Endothelial cell of umbilical vein (primary cell): ENCODE results near the gene YWHAE.

Source experiments
- CTCF ChIP-seq, 2 donors: IDR thresholded peaks; 1 replicate in 1 of 2; 2 replicates in 1 of 2; pipeline ENCODE4 v1.5.1; 2011; ENCODE audit warnings: low read length in 2 of 2, mild to moderate bottlenecking in 2 of 2, moderate library complexity in 2 of 2, control low read depth in 1 of 2, inconsistent platforms in 1 of 2, low read depth in 1 of 2; ENCODE audit not compliant: insufficient read depth in 1 of 2; ENCODE audit errors: extremely low read depth in 1 of 2
- EZH2 ChIP-seq: IDR thresholded peaks from 2 replicates; pipeline ENCODE4 v1.6.1; 2012; ENCODE audit warnings: borderline replicate concordance, low read depth, mild to moderate bottlenecking, moderate library complexity, low read length, inconsistent platforms; ENCODE audit not compliant: severe bottlenecking
- FOS ChIP-seq: IDR thresholded peaks from 2 replicates; pipeline ENCODE4 v1.6.1; 2011; ENCODE audit warnings: mild to moderate bottlenecking, low read length, moderate library complexity, borderline replicate concordance; ENCODE audit not compliant: insufficient read depth
- GATA2 ChIP-seq: IDR thresholded peaks from 2 replicates; pipeline ENCODE4 v1.7.0; 2011; ENCODE audit warnings: low read depth, mild to moderate bottlenecking, moderate library complexity, mixed read lengths, low read length; ENCODE audit not compliant: insufficient read length, insufficient read depth
- MAX ChIP-seq: IDR thresholded peaks from 2 replicates; pipeline ENCODE4 v1.6.1; 2011; ENCODE audit not compliant: insufficient read depth, insufficient read length
- MYC ChIP-seq: IDR thresholded peaks from one replicate; pipeline ENCODE4 v1.6.1; 2011; ENCODE audit warnings: mild to moderate bottlenecking, low read depth, low read length
- POLR2A ChIP-seq: IDR thresholded peaks from 2 replicates; pipeline ENCODE4 v1.6.1; 2012; ENCODE audit warnings: low read depth, mild to moderate bottlenecking, control low read depth, low read length
- POLR2AphosphoS5 ChIP-seq: IDR thresholded peaks from 2 replicates; pipeline ENCODE4 v1.6.1; 2012; ENCODE audit warnings: low read depth, mild to moderate bottlenecking, control low read depth, low read length, moderate library complexity; ENCODE audit not compliant: insufficient read depth

GRCh38 chr17:1412185-1413110, 12.4 kb upstream of the YWHAE start:
- no peak for TF ChIP-seq CTCF (IDR thresholded peaks at IDR 0.05; ENCODE audit: extremely low read depth in 1 of 2, insufficient read depth in 1 of 2, low read depth in 1 of 2, low read length in 2 of 2)
- no peak for TF ChIP-seq POLR2AphosphoS5
- TF ChIP-seq FOS: no peak
- TF ChIP-seq MYC: no peak
- TF ChIP-seq MAX: no peak
- TF ChIP-seq POLR2A: no peak
- TF ChIP-seq EZH2: no peak
- no peak for TF ChIP-seq GATA2
